ENCODE results near the gene TBC1D22A.

The TBC1D22A gene

DNA sequence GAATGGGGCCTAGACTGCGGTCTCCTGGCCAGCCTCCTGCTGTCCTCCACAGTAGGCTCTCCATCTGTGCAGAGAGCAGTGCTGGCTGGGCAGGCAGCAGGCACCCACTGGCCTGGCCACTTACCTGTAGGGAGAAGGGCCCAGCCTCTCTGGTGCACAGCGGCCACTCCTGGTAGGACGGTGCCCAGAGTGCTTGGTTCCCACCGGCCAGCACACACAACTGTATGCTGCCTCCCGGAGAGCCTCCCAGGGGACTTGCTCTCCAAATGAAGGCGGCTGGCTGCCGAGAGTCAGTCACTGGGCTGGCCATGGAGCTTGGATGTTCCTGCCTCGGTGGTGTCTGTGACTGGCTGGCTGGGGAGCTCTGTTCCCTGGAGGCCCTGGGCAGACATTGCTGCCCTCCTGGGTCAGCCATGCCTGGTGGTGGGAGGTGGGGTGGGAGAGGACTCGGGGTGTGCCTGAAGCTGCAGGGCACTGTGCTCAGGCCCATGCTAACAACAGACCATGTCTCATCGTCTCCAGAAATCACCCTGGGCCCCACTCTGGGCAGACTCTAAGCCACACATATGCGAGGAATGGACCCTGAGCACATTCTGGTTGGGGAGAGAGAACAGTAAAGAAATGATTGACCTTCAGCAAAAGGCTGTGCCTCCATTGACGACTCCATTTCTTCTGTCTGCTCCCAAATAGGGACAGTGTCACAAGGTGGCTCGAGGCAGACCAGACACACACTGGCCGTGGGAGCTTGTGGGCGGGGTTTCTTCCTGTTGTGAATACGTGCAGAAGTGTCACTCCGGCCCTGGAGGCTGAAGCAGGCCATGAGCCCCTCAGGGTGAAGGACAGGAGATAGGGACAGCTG is 350.8 kb downstream of the TBC1D22A start:
- Histone ChIP-seq H3K27ac (no peak overlapping the region), H3K27me3 (ENCODE audit: insufficient read depth, low read depth) (no peaks in the 10 kb centered on the region), H3K9ac (no peak overlapping the region), H3K79me2 (ENCODE audit: insufficient read depth, low read depth) (no peaks in the 10 kb centered on the region), H3K4me1 (ENCODE audit: low read depth, poor library complexity, severe bottlenecking) (no peaks in the 10 kb centered on the region), H3K4me3 (IDR thresholded peaks at IDR 0.05; ENCODE audit: insufficient read depth, low read depth, low read length) (no peak overlapping the region), H3K36me3 (ENCODE audit: insufficient read depth) (no peaks in the 10 kb centered on the region), H4K20me1 (ENCODE audit: insufficient read depth) (no peaks in the 10 kb centered on the region), H2AFZ (ENCODE audit: low read depth) (no peak overlapping the region), H3K4me2 (no peak overlapping the region)
- no peak for TF ChIP-seq CTCF (conservative IDR thresholded peaks at IDR 0.05; ENCODE audit: low read depth, low read length)

- Histone ChIP-seq H3K27ac (no peak overlapping the region), H3K36me3 (ENCODE audit: insufficient read depth) (no peaks in the 10 kb centered on the region), H3K4me2 (no peak overlapping the region), H3K4me1 (ENCODE audit: low read depth, poor library complexity, severe bottlenecking) (no peaks in the 10 kb centered on the region), H2AFZ (ENCODE audit: low read depth) (no peak overlapping the region), H3K79me2 (ENCODE audit: insufficient read depth, low read depth) (no peaks in the 10 kb centered on the region), H3K4me3 (IDR thresholded peaks at IDR 0.05; ENCODE audit: insufficient read depth, low read depth, low read length) (no peak overlapping the region), H4K20me1 (ENCODE audit: insufficient read depth) (no peaks in the 10 kb centered on the region), H3K9ac (no peak overlapping the region), H3K27me3 (ENCODE audit: insufficient read depth, low read depth) (no peaks in the 10 kb centered on the region)
- no peak for TF ChIP-seq CTCF (conservative IDR thresholded peaks at IDR 0.05; ENCODE audit: low read depth, low read length)
These were observed 351.5 kb downstream of the TBC1D22A start for GRCh38 chr22:47113853-47114415.

DNA sequence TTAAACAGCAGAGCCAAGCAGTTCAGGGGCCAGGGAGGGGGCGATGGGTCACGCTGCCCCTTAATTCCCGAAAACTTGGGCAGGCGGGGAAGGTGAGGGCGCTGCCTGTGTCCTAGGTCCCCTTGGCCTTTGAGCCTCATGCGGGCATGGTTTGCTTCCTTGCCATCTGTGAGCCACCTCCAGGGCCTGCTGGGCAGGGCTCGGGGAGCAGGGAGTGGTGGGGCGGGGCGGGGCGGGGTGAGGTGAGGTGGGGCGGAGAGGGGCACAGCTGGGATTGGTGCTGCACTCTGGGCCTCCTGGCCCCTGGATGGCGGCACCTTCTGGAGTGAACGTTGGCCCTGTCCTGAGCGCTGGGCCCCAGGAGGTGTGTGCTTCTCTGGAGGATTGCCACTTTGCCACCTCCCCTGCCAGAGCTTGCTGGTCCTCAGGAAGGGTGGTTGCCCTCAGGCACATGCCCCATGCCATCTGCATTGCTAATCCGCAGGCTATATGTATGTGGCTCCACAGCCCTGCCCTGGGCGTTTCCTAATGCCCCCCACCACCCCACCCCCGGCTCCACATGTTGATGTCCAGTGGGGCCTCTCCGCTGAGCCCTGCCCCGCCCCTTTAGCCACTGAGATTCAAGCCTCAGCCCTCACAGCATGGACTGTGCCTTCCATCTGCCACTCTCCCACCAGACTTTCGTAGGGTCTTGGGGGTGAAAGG is 352.5 kb downstream of the TBC1D22A start:
- H3K27me3 ChIP-seq (ENCODE audit: insufficient read depth, low read depth), result no peaks in the 10 kb centered on the region
- H3K4me1 ChIP-seq (ENCODE audit: low read depth, poor library complexity, severe bottlenecking), result no peaks in the 10 kb centered on the region
- no peaks in the 10 kb centered on the region for H4K20me1 ChIP-seq (ENCODE audit: insufficient read depth)
- H2AFZ ChIP-seq (ENCODE audit: low read depth), result no peak overlapping the region
- no peak overlapping the region for H3K9ac ChIP-seq
- no peaks in the 10 kb centered on the region for H3K79me2 ChIP-seq (ENCODE audit: insufficient read depth, low read depth)
- no peak overlapping the region for H3K4me3 ChIP-seq (IDR thresholded peaks at IDR 0.05; ENCODE audit: insufficient read depth, low read depth, low read length)
- no peak for TF ChIP-seq CTCF (conservative IDR thresholded peaks at IDR 0.05; ENCODE audit: low read depth, low read length)
- no peaks in the 10 kb centered on the region for H3K36me3 ChIP-seq (ENCODE audit: insufficient read depth)
- H3K4me2 ChIP-seq, result no peak overlapping the region
- no peak overlapping the region for H3K27ac ChIP-seq

GRCh38 chr22:47115518-47115890 is 353.1 kb downstream of the TBC1D22A start:
- no peaks in the 10 kb centered on the region for H3K27me3 ChIP-seq (ENCODE audit: insufficient read depth, low read depth)
- H3K36me3 ChIP-seq (ENCODE audit: insufficient read depth), result no peaks in the 10 kb centered on the region
- no peak overlapping the region for H3K9ac ChIP-seq
- H3K4me2 ChIP-seq, result no peak overlapping the region
- no peak overlapping the region for H2AFZ ChIP-seq (ENCODE audit: low read depth)
- H3K4me3 ChIP-seq (IDR thresholded peaks at IDR 0.05; ENCODE audit: insufficient read depth, low read depth, low read length), result no peak overlapping the region
- TF ChIP-seq CTCF (conservative IDR thresholded peaks at IDR 0.05; ENCODE audit: low read depth, low read length), result no peak
- H4K20me1 ChIP-seq (ENCODE audit: insufficient read depth), result no peaks in the 10 kb centered on the region
- H3K79me2 ChIP-seq (ENCODE audit: insufficient read depth, low read depth), result no peaks in the 10 kb centered on the region
- no peaks in the 10 kb centered on the region for H3K4me1 ChIP-seq (ENCODE audit: low read depth, poor library complexity, severe bottlenecking)
- no peak overlapping the region for H3K27ac ChIP-seq
